ENCODE results near the gene GINM1. TPM values are rescaled to one million over a fixed set of nuclear protein-coding genes. Genes with fewer than 3 reads are reported as not detected.

The GINM1 gene
- total RNA-seq (10 to 100 TPM; 47.5 to 58.7 TPM), polyA plus RNA-seq (ENCODE audit: insufficient read depth, low read depth, low replicate concordance) (80.3 TPM)
- long read RNA-seq, donor 1, transcript GINM1-201 (8 exons, 2,024 nt): major isoform, 21 of 27 reads
- long read RNA-seq, donor 1, partial matches to known transcripts: 0 of 27 reads
- long read RNA-seq, donor 1, other reads (novel, unspliced or antisense): 6 of 27 reads
- long read RNA-seq, donor 2, transcript GINM1-201 (8 exons, 2,024 nt): major isoform, 14 of 14 reads
- long read RNA-seq, donor 2, partial matches to known transcripts: 0 of 14 reads
- long read RNA-seq, donor 2, other reads (novel, unspliced or antisense): 0 of 14 reads

- peak; percentile 94 for DNase-seq
- Histone ChIP-seq H3K9me3 (no peaks in the 10 kb centered on the region), H3K36me3 (ENCODE audit: low read depth, missing control alignments) (no peaks in the 10 kb centered on the region), H3K4me1 (no peaks in the 10 kb centered on the region), H3K27me3 (no peaks in the 10 kb centered on the region), H3K27ac (peak within 1 kb of the TSS; percentile 91 to 96), H3K4me3 (peak within 1 kb of the TSS; percentile 82 to 100)
- TF ChIP-seq CTCF (IDR thresholded peaks at IDR 0.05): peak; percentile 46 to 61 (median 54)
- TF ChIP-seq POLR2A (IDR thresholded peaks at IDR 0.05): no peak
- intact Hi-C loops (cut with DNase I; ENCODE audit: low total_unique reads): no loop called here
- 0% methylated on average over 30 to 45 of the region's 59 CpGs for WGBS, 2 donors
These were observed at the start of gene GINM1 for GRCh38 chr6:149565527-149566409. Gene GINM1, plus strand, starts transcription at chr6:149566375. Its CDS starts 40 bp downstream, at chr6:149566415.

GRCh38 chr6:149529650-149530049, 36.5 kb upstream of the GINM1 start:
- Histone ChIP-seq H3K27ac (no peak overlapping the region), H3K36me3 (ENCODE audit: low read depth, missing control alignments) (no peaks in the 10 kb centered on the region), H3K4me3 (no peak overlapping the region), H3K4me1 (no peaks in the 10 kb centered on the region), H3K27me3 (no peaks in the 10 kb centered on the region), H3K9me3 (no peaks in the 10 kb centered on the region)
- TF ChIP-seq POLR2A (IDR thresholded peaks at IDR 0.05): no peak
- TF ChIP-seq CTCF (IDR thresholded peaks at IDR 0.05): no peak
- DNase-seq: no peak
- intact Hi-C loops (cut with DNase I; ENCODE audit: low total_unique reads): no loop called here
- 93 to 97% methylated on average over 5 of the region's 5 CpGs for WGBS, 2 donors

- WGBS, 2 donors: 90 to 94% methylated on average over 1 of the region's 1 CpG
- no peak for TF ChIP-seq POLR2A (IDR thresholded peaks at IDR 0.05)
- TF ChIP-seq CTCF (IDR thresholded peaks at IDR 0.05): no peak
- H3K36me3 ChIP-seq (ENCODE audit: low read depth, missing control alignments): no peaks in the 10 kb centered on the region
These were observed 31.4 kb upstream of the GINM1 start for GRCh38 chr6:149534742-149535141.

GRCh38 chr6:149541139-149541538, 25.0 kb upstream of the GINM1 start:
- TF ChIP-seq POLR2A (IDR thresholded peaks at IDR 0.05) (no peak), CTCF (IDR thresholded peaks at IDR 0.05) (no peak)
- no peak for DNase-seq
- 74 to 84% methylated on average over 2 of the region's 2 CpGs for WGBS, 2 donors
- no peaks in the 10 kb centered on the region for H3K27me3 ChIP-seq
- no peak overlapping the region for H3K4me3 ChIP-seq
- intact Hi-C loops (cut with DNase I; ENCODE audit: low total_unique reads): no loop called here
- H3K27ac ChIP-seq: no peak overlapping the region
- H3K36me3 ChIP-seq (ENCODE audit: low read depth, missing control alignments): no peaks in the 10 kb centered on the region
- H3K9me3 ChIP-seq: no peaks in the 10 kb centered on the region
- peaks cover 19% of the 10 kb centered on the region for H3K4me1 ChIP-seq

More at GRCh38 chr6:149534742-149535141, 31.4 kb upstream of the GINM1 start:
- Histone ChIP-seq H3K4me1 (no peaks in the 10 kb centered on the region), H3K27me3 (no peaks in the 10 kb centered on the region), H3K27ac (no peak overlapping the region), H3K9me3 (no peaks in the 10 kb centered on the region), H3K4me3 (no peak overlapping the region)
- intact Hi-C loops (cut with DNase I; ENCODE audit: low total_unique reads): no loop called here
- no peak for DNase-seq

Data from testis (tissue), 5 donors.